ACC112 (cell line): Measurements from ENCODE around the gene CCDC88B.

Source experiments
- H2AFZ ChIP-seq: fragments of 200-600 bp; sonication (generic); one replicate; pipeline ENCODE4 v1.6.0; 2017; ENCODE audit warnings: antibody characterized with exemption, low read length; ENCODE audit not compliant: unreplicated experiment
- H3K27ac ChIP-seq: fragments of 200-600 bp; sonication (generic); 2 replicates; pipeline ENCODE4 v1.5.1; 2014; ENCODE audit warnings: low read depth, mild to moderate bottlenecking, antibody characterized with exemption, low read length, moderate library complexity
- H3K27me3 ChIP-seq: fragments of 200-600 bp; sonication (generic); 2 replicates; pipeline ENCODE4 v1.6.1; 2014; ENCODE audit warnings: mild to moderate bottlenecking, antibody characterized with exemption, low read length, moderate library complexity, mixed read lengths; ENCODE audit not compliant: insufficient read depth
- H3K36me3 ChIP-seq: fragments of 200-600 bp; sonication (generic); 2 replicates; pipeline ENCODE4 v1.6.1; 2016; ENCODE audit warnings: mild to moderate bottlenecking, antibody characterized with exemption, low read length, moderate library complexity, mixed read lengths; ENCODE audit not compliant: insufficient read depth
- H3K4me1 ChIP-seq: fragments of 200-600 bp; sonication (generic); one replicate; pipeline ENCODE4 v1.6.1; 2016; ENCODE audit warnings: low read length, mixed read lengths; ENCODE audit not compliant: insufficient read depth, unreplicated experiment, control insufficient read depth
- H3K4me3 ChIP-seq: fragments of 200-600 bp; sonication (generic); 2 replicates; pipeline ENCODE4 v1.5.1; 2014; ENCODE audit warnings: mild to moderate bottlenecking, low read depth, low read length
- H3K79me2 ChIP-seq: fragments of 200-600 bp; sonication (generic); one replicate; pipeline ENCODE4 v1.6.0; 2016; ENCODE audit warnings: low read length; ENCODE audit not compliant: control insufficient read depth, unreplicated experiment, insufficient read depth

CCDC88B gene

DNA sequence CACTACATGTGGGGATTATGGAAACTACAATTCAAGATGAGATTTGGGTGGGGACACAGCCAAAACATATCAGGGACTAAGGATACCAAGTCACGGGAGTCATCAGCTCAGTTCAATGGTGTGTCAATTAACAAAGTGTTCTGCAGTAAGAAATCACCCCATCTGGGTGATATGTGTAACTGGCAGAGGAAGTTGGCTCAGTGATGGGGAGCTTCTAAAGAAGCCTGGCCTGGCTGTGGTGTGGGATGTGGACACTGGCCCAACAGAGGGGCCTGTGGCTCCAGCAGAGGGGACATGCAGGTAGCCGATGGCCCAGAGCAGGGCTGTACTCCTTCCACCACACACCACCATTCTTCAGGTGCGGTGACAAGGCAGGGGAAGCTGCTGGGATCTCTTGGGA lies 50.6 kb downstream of the CCDC88B start:
- H3K4me1 ChIP-seq = no peaks in the 10 kb centered on the region
- H3K27me3 ChIP-seq = peaks cover 26% of the 10 kb centered on the region
- no peak overlapping the region for H3K4me3 ChIP-seq
- no peaks in the 10 kb centered on the region for H3K79me2 ChIP-seq
- H3K27ac ChIP-seq = no peak overlapping the region
- no peak overlapping the region for H2AFZ ChIP-seq
- H3K36me3 ChIP-seq = no peaks in the 10 kb centered on the region

DNA sequence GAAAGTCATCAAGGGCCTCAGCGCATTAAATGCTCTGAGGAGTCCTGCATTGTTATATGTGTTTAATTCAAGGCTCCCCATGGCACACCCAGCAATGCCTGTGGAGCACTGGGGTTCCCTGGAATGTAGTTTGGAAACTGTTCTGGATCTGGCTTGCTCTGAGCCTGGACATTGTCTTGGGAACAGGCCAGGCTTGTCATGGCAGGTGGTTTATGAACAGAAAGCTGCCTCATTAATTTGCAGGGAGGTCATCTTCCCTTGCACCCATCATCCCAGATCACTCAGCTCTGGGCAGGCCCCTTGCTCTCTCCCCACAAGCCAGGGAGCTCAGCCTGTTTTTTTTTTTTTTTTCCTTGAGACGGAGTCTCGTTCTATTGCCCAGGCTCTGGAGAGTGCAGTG lies 51.8 kb downstream of the CCDC88B start:
- Histone ChIP-seq H3K27ac (no peak overlapping the region), H3K27me3 (peaks cover 33% of the 10 kb centered on the region), H3K36me3 (no peaks in the 10 kb centered on the region), H3K4me3 (no peak overlapping the region), H2AFZ (no peak overlapping the region), H3K4me1 (no peaks in the 10 kb centered on the region), H3K79me2 (no peaks in the 10 kb centered on the region)

GRCh38 chr11:64395545-64396078 lies 55.6 kb downstream of the CCDC88B start:
- peaks cover 8% of the 10 kb centered on the region for H3K4me1 ChIP-seq
- H2AFZ ChIP-seq = no peak overlapping the region
- no peak overlapping the region for H3K4me3 ChIP-seq
- no peaks in the 10 kb centered on the region for H3K79me2 ChIP-seq
- H3K27me3 ChIP-seq = peaks cover 11% of the 10 kb centered on the region
- H3K27ac ChIP-seq = no peak overlapping the region
- no peaks in the 10 kb centered on the region for H3K36me3 ChIP-seq

DNA sequence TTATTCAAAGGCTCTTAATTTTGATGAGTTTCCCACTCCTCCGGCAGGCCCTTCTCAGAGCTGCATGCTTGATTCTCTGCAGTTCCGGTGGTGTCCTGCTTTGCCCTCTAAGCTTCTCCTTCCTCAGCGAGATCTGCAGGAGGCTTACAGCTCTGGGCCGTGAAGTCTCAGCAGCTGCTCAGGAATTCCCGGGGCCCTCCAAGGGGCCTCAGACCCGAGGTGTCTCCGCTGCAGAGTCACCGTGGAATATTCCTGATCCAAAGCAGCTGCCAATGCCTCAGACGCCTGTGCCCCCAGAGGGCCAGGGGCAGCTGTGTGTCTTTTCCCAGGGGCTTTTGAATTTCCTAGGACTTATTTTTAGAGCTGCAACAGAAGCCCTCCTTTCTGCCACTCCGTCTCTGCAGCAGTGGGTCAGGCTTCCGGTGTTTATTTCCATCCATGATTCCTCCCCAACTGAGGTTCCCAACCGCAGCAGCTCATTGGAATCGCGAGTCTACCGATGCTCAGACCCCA lies 56.1 kb downstream of the CCDC88B start:
- Histone ChIP-seq H3K4me1 (peaks cover 8% of the 10 kb centered on the region), H3K27me3 (peaks cover 14% of the 10 kb centered on the region)

GRCh38 chr11:64400102-64400501 lies 60.1 kb downstream of the CCDC88B start:
- no peak overlapping the region for H2AFZ ChIP-seq

More for the DNA sequence above, 56.1 kb downstream of the CCDC88B start:
- H3K36me3 ChIP-seq = no peaks in the 10 kb centered on the region
- H3K4me3 ChIP-seq = no peak overlapping the region
- no peaks in the 10 kb centered on the region for H3K79me2 ChIP-seq
- H2AFZ ChIP-seq = no peak overlapping the region
- H3K27ac ChIP-seq = no peak overlapping the region

DNA sequence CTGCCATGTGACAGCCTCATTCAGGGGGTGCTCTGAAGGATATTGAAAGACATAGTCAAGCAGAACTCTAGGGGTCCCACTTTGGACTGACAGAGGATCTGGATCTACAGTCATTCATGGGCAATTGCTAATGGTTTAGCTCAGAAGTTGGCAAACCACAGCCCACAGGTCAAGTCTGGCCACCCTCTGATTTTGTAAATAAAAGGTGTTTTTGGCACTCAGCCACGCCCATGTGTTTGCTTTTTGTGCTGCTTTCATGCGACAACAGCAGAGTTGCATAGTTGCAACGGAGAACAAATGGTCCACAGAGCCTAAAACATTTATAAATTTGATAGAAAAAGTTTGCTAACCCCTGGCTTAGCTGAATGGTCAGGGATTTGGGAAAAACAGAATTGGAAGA lies 60.7 kb downstream of the CCDC88B start:
- Histone ChIP-seq H3K79me2 (no peaks in the 10 kb centered on the region), H2AFZ (no peak overlapping the region), H3K36me3 (no peaks in the 10 kb centered on the region), H3K4me3 (no peak overlapping the region), H3K27me3 (peaks cover 28% of the 10 kb centered on the region), H3K27ac (no peak overlapping the region), H3K4me1 (peaks cover 8% of the 10 kb centered on the region)

More at GRCh38 chr11:64400102-64400501, 60.1 kb downstream of the CCDC88B start:
- Histone ChIP-seq H3K27me3 (peaks cover 29% of the 10 kb centered on the region), H3K36me3 (no peaks in the 10 kb centered on the region), H3K4me1 (peaks cover 8% of the 10 kb centered on the region), H3K4me3 (no peak overlapping the region), H3K79me2 (no peaks in the 10 kb centered on the region), H3K27ac (no peak overlapping the region)

GRCh38 chr11:64401775-64402174 lies 61.8 kb downstream of the CCDC88B start:
- H3K4me1 ChIP-seq = peaks cover 8% of the 10 kb centered on the region
- no peak overlapping the region for H3K4me3 ChIP-seq
- no peak overlapping the region for H2AFZ ChIP-seq
- H3K36me3 ChIP-seq = no peaks in the 10 kb centered on the region
- H3K79me2 ChIP-seq = no peaks in the 10 kb centered on the region
- H3K27ac ChIP-seq = no peak overlapping the region
- H3K27me3 ChIP-seq = peaks cover 22% of the 10 kb centered on the region

DNA sequence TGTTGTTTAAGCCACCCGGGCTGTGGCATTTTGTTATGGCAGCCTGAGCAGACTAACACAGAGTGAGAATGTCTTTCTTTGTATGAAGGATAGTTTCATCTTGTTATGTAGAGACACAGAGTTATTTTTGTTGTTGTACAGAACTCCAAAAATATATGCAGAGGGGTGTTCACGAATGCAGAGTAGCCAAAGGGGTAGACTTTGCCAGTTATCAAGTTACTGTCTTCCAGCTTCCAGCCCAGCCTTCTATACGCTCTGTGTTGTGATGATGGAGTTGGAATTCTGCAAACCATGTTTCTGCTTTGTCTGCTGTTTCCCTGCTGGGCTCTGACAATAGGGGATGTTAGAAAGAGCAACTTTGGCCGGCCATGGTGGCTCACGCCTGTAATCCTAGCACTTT lies 63.1 kb downstream of the CCDC88B start:
- Histone ChIP-seq H2AFZ (no peak overlapping the region), H3K4me3 (no peak overlapping the region), H3K79me2 (no peaks in the 10 kb centered on the region), H3K27ac (no peak overlapping the region), H3K36me3 (no peaks in the 10 kb centered on the region), H3K4me1 (peaks cover 8% of the 10 kb centered on the region), H3K27me3 (peaks cover 22% of the 10 kb centered on the region)

DNA sequence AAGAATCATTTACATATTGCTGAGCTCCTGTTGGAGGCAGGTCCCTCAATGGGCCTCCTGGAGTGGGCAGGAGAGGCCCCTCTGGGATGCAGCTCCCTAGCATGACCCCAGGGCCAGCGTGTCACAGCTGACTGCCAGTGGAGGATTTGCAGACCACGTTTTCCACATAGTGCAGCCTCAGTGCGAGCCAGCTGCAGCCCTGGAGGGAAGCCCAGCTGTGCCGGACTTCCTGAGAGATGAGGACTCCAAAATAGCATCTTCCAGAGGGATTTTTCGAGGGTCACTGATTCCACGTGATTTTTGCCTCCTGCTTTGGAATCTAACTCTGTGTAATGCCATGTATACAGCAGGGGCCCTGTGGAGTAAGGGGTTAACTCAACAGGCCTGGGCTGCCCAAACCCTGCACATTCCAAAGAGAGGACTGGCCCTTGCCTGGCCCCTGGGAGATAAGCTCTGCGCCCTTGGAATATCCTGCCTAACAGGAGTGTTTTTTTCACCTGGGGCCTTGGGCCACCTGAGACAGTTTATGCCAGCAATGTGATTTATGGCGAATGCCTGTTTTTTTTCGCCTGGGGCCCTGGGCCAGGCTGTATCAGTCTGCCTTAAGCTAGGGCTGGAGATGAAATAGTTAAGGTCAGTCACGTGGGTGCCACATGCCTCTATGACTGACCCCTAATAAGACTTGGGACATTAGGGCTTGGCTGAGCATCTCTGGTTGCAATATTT lies 66.4 kb downstream of the CCDC88B start:
- Histone ChIP-seq H3K79me2 (no peaks in the 10 kb centered on the region), H3K27me3 (peaks cover 16% of the 10 kb centered on the region), H2AFZ (no peak overlapping the region), H3K4me1 (no peaks in the 10 kb centered on the region), H3K4me3 (no peak overlapping the region), H3K27ac (no peak overlapping the region), H3K36me3 (no peaks in the 10 kb centered on the region)
